ENCODE measurements around the gene GLT8D2.
"Not testable (repeated sequence)": the region's sequence is repeated elsewhere in the genome, so short reads cannot be mapped to it uniquely, and the experiment has no call there.

The GLT8D2 gene

DNA sequence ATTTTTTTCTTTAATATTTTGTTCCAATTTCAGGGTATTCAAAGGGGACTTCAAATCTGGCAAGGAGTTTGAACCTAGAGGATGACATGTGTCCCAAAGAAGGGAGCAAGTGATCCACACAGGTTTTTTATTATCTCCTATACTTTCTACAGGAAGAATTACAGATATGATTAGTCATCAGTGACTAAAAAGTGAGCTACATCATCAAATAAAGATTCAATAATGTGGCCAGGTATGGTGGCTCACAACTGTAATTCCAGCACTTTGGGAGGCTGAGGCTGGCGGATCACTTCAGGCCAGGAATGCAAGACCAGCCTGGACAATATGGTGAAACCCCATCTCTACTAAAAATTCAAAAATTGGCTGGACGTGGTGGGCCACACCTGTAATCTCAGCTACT is 24.2 kb downstream of the GLT8D2 start:
- in situ Hi-C loops (cut with MboI; ENCODE audit: low sequenced_read_pairs, unreplicated experiment) = no loop called here
- TF ChIP-seq, protein P1, sequence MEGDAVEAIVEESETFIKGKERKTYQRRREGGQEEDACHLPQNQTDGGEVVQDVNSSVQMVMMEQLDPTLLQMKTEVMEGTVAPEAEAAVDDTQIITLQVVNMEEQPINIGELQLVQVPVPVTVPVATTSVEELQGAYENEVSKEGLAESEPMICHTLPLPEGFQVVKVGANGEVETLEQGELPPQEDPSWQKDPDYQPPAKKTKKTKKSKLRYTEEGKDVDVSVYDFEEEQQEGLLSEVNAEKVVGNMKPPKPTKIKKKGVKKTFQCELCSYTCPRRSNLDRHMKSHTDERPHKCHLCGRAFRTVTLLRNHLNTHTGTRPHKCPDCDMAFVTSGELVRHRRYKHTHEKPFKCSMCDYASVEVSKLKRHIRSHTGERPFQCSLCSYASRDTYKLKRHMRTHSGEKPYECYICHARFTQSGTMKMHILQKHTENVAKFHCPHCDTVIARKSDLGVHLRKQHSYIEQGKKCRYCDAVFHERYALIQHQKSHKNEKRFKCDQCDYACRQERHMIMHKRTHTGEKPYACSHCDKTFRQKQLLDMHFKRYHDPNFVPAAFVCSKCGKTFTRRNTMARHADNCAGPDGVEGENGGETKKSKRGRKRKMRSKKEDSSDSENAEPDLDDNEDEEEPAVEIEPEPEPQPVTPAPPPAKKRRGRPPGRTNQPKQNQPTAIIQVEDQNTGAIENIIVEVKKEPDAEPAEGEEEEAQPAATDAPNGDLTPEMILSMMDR (IDR thresholded peaks at IDR 0.05; ENCODE audit: borderline replicate concordance, control extremely low read depth, extremely low read depth, insufficient read depth, missing control alignments) = no peak
- no peak for DNase-seq (ENCODE audit: low spot score)

DNA sequence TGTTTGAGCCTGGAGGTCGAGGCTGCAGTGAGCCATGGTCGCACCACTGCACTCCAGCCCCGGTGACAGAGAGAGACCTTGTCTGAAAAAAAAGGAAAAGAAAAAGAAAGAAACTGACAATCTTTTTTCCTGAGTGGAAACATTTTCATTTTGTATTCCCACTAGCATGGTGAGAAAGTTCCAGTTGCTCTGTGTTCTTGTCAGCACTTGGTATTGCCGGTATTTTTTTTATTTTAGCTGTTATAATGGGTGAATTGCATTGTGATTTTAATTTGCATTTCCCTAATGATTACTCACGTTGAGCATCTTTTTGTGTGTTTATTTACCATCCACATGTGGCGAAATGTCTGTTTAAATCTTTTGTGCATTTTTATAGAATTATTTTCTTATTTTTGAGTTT is 25.6 kb downstream of the GLT8D2 start:
- TF ChIP-seq, protein P1 (IDR thresholded peaks at IDR 0.05; ENCODE audit: borderline replicate concordance, control extremely low read depth, extremely low read depth, insufficient read depth, missing control alignments) = no peak
- in situ Hi-C loops (cut with MboI; ENCODE audit: low sequenced_read_pairs, unreplicated experiment) = no loop called here
- no peak for DNase-seq (ENCODE audit: low spot score)

DNA sequence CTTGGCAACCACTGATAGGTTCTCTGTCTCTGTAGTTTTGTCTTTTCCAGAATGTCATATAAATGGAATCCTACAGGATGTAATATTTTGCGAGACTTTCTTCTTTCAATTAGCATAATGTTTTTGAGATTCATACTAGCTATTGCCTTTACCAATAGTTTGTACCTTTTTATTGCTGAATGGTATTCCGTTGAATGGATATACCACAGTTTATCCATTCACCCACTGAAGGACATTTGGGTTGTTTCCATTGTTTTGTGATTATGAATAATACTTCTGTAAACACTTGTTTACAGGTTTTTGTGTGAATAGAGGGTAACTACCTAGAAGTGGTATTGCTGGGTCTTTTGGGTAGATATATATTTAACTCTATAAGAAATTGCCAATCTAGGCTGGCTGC is 26.3 kb downstream of the GLT8D2 start:
- TF ChIP-seq, protein P1 (IDR thresholded peaks at IDR 0.05; ENCODE audit: borderline replicate concordance, control extremely low read depth, extremely low read depth, insufficient read depth, missing control alignments) = no peak
- DNase-seq (ENCODE audit: low spot score) = no peak
- in situ Hi-C loops (cut with MboI; ENCODE audit: low sequenced_read_pairs, unreplicated experiment) = no loop called here

DNA sequence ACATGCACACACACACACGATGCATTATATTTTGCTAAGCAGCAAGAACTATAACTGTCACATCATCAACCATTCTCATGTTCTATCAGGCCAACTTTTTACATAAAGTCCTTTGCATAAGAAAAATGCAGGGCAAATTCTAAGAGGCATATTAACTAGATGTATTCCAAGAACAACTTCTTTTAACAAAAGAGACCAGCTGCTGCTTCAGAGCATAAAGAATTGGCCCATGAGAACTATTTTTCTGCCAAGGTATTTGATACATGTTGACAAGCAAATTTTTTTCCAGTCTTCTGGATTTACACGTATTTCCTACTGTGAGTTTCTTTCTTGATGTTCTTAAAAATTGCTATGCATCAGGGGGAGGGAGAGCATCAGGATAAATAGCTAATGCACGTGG is 27.2 kb downstream of the GLT8D2 start:
- no peak for DNase-seq (ENCODE audit: low spot score)
- in situ Hi-C loops (cut with MboI; ENCODE audit: low sequenced_read_pairs, unreplicated experiment) = no loop called here

DNA sequence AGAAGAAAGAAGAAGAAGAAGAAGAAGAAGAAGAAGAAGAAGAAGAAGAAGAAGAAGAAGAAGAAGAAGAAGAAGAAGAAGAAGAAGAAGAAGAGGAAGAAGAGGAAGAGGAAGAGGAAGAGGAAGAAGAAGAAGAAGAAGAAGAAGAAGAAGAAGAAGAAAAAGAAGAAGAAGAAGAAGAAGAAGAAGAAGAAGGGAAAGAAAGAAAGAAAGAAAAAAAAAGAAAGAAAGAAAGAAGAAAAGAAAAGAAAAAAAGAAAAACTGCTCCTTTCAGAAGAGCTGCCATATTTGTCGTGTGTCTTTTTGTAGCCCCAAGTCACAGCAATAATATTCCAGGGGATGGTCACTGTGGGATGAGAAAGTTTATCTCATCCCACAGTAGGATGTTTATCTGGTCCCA is 28.1 kb downstream of the GLT8D2 start:
- DNase-seq (ENCODE audit: low spot score); in situ Hi-C loops (cut with MboI; ENCODE audit: low sequenced_read_pairs, unreplicated experiment): not testable (repeated sequence)

More for the DNA sequence above, 27.2 kb downstream of the GLT8D2 start:
- TF ChIP-seq, protein P1 (IDR thresholded peaks at IDR 0.05; ENCODE audit: borderline replicate concordance, control extremely low read depth, extremely low read depth, insufficient read depth, missing control alignments) = no peak

DNA sequence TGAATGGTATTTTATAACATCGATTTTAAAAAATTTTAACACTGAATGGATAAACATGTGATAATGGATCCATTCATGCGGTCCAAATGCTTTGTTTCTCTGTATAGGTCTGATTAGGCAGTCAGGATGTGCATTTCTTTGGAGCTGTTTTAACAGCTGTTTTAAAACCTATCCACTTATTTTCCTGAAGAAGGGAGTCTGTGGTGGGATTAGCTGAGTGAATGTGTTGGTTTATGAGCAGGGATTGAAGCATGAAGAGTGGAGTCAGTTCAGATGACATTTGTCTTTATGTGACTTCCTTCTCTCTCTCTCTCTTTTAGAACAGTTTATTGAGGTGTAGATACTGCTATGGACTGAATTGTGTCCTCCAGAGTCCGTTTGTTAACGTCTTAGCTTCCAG is 37.7 kb downstream of the GLT8D2 start:
- no peak for DNase-seq (ENCODE audit: low spot score)
- TF ChIP-seq, protein P1 (IDR thresholded peaks at IDR 0.05; ENCODE audit: borderline replicate concordance, control extremely low read depth, extremely low read depth, insufficient read depth, missing control alignments) = no peak
- in situ Hi-C loops (cut with MboI; ENCODE audit: low sequenced_read_pairs, unreplicated experiment) = no loop called here

DNA sequence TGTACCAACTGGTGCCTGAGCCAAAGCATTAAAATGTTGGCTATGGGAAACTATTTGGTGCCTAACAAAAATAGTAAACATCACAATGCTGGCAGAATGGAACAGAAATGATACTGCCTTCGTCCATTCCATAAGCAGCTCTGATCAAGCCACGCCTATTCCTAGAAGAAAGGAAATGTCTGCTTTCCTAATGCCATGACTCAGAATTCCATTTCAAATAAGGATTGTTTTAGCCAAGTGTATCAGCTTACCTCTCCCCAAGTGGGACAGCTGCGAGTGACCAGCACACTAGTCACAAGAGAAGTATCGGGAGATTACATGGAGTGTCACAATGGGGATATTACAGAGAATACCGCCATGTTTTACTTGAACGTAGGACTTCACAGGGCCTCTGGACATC is 38.7 kb downstream of the GLT8D2 start:
- in situ Hi-C loops (cut with MboI; ENCODE audit: low sequenced_read_pairs, unreplicated experiment) = no loop called here
- no peak for DNase-seq (ENCODE audit: low spot score)
- TF ChIP-seq, protein P1 (IDR thresholded peaks at IDR 0.05; ENCODE audit: borderline replicate concordance, control extremely low read depth, extremely low read depth, insufficient read depth, missing control alignments) = no peak

Measured in GM13976 (cell line).